ENCODE data around the gene OTOG.

Gene OTOG

GRCh38 chr11:17560281-17561110, 13.4 kb downstream of the OTOG start:
- no peak for DNase-seq (ENCODE audit: low read depth in 2 of 2, low spot score in 1 of 2)

- no peak for DNase-seq (ENCODE audit: low read depth in 2 of 2, low spot score in 1 of 2)
Measured at GRCh38 chr11:17561111-17561415, 14.0 kb downstream of the OTOG start.

- DNase-seq (ENCODE audit: low read depth in 2 of 2, low spot score in 1 of 2): no peak
Measured at GRCh38 chr11:17561526-17561925, 14.5 kb downstream of the OTOG start.

- DNase-seq (ENCODE audit: low read depth in 2 of 2, low spot score in 1 of 2): no peak
Measured at GRCh38 chr11:17563231-17563646, 16.2 kb downstream of the OTOG start.

- DNase-seq (ENCODE audit: low read depth in 2 of 2, low spot score in 1 of 2): no peak
Measured at GRCh38 chr11:17563961-17564686, 17.1 kb downstream of the OTOG start.

GRCh38 chr11:17564687-17565042, 17.6 kb downstream of the OTOG start:
- DNase-seq (ENCODE audit: low read depth in 2 of 2, low spot score in 1 of 2): no peak

GRCh38 chr11:17568944-17569343, 21.9 kb downstream of the OTOG start:
- no peak for DNase-seq (ENCODE audit: low read depth in 2 of 2, low spot score in 1 of 2)

- DNase-seq (ENCODE audit: low read depth in 2 of 2, low spot score in 1 of 2): no peak
Measured at GRCh38 chr11:17570034-17570433, 23.0 kb downstream of the OTOG start.

GRCh38 chr11:17571431-17572358, 24.6 kb downstream of the OTOG start:
- DNase-seq (ENCODE audit: low read depth in 2 of 2, low spot score in 1 of 2): no peak

GRCh38 chr11:17572359-17572690, 25.3 kb downstream of the OTOG start:
- no peak for DNase-seq (ENCODE audit: low read depth in 2 of 2, low spot score in 1 of 2)

- no peak for DNase-seq (ENCODE audit: low read depth in 2 of 2, low spot score in 1 of 2)
Measured at GRCh38 chr11:17572791-17573460, 25.9 kb downstream of the OTOG start.

- DNase-seq (ENCODE audit: low read depth in 2 of 2, low spot score in 1 of 2): no peak
Measured at GRCh38 chr11:17573526-17573925, 26.5 kb downstream of the OTOG start.

GRCh38 chr11:17574141-17575091, 27.4 kb downstream of the OTOG start:
- DNase-seq (ENCODE audit: low read depth in 2 of 2, low spot score in 1 of 2): no peak

GRCh38 chr11:17575431-17576425, 28.7 kb downstream of the OTOG start:
- no peak for DNase-seq (ENCODE audit: low read depth in 2 of 2, low spot score in 1 of 2)

GRCh38 chr11:17578296-17578695, 31.2 kb downstream of the OTOG start:
- DNase-seq (ENCODE audit: low read depth in 2 of 2, low spot score in 1 of 2): no peak

- no peak for DNase-seq (ENCODE audit: low read depth in 2 of 2, low spot score in 1 of 2)
Measured at GRCh38 chr11:17578958-17579357, 31.9 kb downstream of the OTOG start.

- DNase-seq (ENCODE audit: low read depth in 2 of 2, low spot score in 1 of 2): no peak
Measured at GRCh38 chr11:17579451-17579850, 32.4 kb downstream of the OTOG start.

GRCh38 chr11:17580271-17580670, 33.2 kb downstream of the OTOG start:
- DNase-seq (ENCODE audit: low read depth in 2 of 2, low spot score in 1 of 2): no peak
